Glutamatergic neuron (in vitro differentiated cells): ENCODE data around the gene ATP9B. TPM values are rescaled to one million over a fixed set of nuclear protein-coding genes. Genes with fewer than 3 reads are reported as not detected.
A peak's percentile ranks its signal among the peaks of the same experiment; 100 is the strongest.

Experiments
- DNase-seq: peaks from one replicate; pipeline ENCODE4 v3.0.0; 2022
- H3K27ac Mint-ChIP-seq: one replicate; pipeline ENCODE4 v1.8.0; 2020; ENCODE audit warnings: mild to moderate bottlenecking, mixed read lengths, inconsistent platforms; ENCODE audit not compliant: unreplicated experiment
- H3K27me3 Mint-ChIP-seq: one replicate; pipeline ENCODE4 v1.8.0; 2020; ENCODE audit warnings: mild to moderate bottlenecking, moderate library complexity, mixed read lengths, inconsistent platforms; ENCODE audit not compliant: unreplicated experiment
- H3K36me3 Mint-ChIP-seq: one replicate; pipeline ENCODE4 v1.8.0; 2020; ENCODE audit warnings: mild to moderate bottlenecking, mixed read lengths, inconsistent platforms; ENCODE audit not compliant: unreplicated experiment
- H3K4me1 Mint-ChIP-seq: one replicate; pipeline ENCODE4 v1.8.0; 2020; ENCODE audit warnings: mild to moderate bottlenecking, low read depth, mixed read lengths, inconsistent platforms; ENCODE audit not compliant: unreplicated experiment
- H3K4me3 Mint-ChIP-seq: one replicate; pipeline ENCODE4 v1.8.0; 2020; ENCODE audit warnings: mild to moderate bottlenecking, mixed read lengths, inconsistent platforms; ENCODE audit not compliant: unreplicated experiment
- H3K9me3 Mint-ChIP-seq: one replicate; pipeline ENCODE4 v1.8.0; 2020; ENCODE audit warnings: mild to moderate bottlenecking, moderate library complexity, mixed read lengths, inconsistent platforms; ENCODE audit not compliant: unreplicated experiment
- total RNA-seq: library from RNA; stranded (reverse); fragmentation: NEBNext Ultra II Directional; extraction: Animal tissue kit (Norgen Biotek cat#: 25700); gene quantifications from one replicate; pipeline ENCODE4 v1.2.1, GENCODE V29; 2021; ENCODE audit not compliant: unreplicated experiment
- TF ChIP-seq, protein P1 (sequence below): fragments of 200-600 bp; sonication (generic); IDR thresholded peaks from one replicate; pipeline ENCODE4 v1.5.0; 2021; ENCODE audit not compliant: partially characterized antibody, unreplicated experiment

ATP9B gene
- total RNA-seq, 1 donor from 2014 or later = 62.6 TPM

DNA sequence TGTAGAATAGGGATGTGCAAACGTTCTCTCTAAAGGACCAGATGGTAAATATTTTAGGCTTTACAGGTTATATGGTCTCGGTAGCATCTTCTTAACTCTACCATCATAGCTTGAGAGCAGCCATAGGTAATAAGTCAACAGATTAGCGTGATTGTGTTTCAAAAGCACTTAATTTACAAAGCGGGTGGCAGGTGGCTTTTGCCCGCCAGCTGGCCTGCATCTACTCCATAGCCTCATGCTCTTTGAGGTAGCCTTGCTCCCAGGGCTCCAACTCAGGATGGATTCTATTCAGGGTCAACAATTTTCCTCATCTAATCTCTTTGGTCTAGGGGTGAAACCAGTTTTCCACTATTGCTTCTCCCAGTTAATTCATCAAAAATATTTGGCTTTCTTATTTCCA is 5.0 kb upstream of the ATP9B start:
- Mint-ChIP-seq H3K36me3 (peaks cover 23% of the 10 kb centered on the region), H3K27me3 (peaks cover 26% of the 10 kb centered on the region), H3K9me3 (peaks cover 21% of the 10 kb centered on the region), H3K4me1 (peaks cover 9% of the 10 kb centered on the region), H3K27ac (peak overlapping the region; percentile 74), H3K4me3 (no peak overlapping the region)
- TF ChIP-seq, protein P1, sequence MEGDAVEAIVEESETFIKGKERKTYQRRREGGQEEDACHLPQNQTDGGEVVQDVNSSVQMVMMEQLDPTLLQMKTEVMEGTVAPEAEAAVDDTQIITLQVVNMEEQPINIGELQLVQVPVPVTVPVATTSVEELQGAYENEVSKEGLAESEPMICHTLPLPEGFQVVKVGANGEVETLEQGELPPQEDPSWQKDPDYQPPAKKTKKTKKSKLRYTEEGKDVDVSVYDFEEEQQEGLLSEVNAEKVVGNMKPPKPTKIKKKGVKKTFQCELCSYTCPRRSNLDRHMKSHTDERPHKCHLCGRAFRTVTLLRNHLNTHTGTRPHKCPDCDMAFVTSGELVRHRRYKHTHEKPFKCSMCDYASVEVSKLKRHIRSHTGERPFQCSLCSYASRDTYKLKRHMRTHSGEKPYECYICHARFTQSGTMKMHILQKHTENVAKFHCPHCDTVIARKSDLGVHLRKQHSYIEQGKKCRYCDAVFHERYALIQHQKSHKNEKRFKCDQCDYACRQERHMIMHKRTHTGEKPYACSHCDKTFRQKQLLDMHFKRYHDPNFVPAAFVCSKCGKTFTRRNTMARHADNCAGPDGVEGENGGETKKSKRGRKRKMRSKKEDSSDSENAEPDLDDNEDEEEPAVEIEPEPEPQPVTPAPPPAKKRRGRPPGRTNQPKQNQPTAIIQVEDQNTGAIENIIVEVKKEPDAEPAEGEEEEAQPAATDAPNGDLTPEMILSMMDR = no peak
- DNase-seq = peak; percentile 41

DNA sequence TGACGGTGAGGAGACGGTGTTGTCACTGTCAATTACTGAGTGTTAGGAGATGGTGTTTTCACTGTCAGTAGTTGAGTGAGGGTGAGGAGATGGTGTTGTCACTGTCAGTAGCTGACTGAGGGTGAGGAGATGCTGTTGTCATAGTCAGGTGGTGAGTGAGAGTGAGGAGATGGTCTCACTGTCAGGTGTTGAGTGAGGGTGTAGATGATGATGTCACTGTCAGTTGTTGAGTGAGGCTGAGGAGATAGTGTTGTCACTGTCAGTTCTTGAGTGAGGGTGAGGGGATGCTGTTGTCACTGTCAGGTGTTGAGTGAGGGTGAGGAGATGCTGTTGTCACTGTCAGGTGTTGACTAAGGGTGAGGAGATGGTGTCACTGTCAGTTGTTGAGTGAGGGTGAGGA is 3.4 kb upstream of the ATP9B start:
- peaks cover 11% of the 10 kb centered on the region for H3K4me1 Mint-ChIP-seq
- H3K27me3 Mint-ChIP-seq = peaks cover 30% of the 10 kb centered on the region
- no peak overlapping the region for H3K27ac Mint-ChIP-seq
- peak overlapping the region; percentile 26 for H3K4me3 Mint-ChIP-seq
- TF ChIP-seq, protein P1 = no peak
- no peak for DNase-seq
- H3K9me3 Mint-ChIP-seq = peaks cover 27% of the 10 kb centered on the region
- peaks cover 23% of the 10 kb centered on the region for H3K36me3 Mint-ChIP-seq

DNA sequence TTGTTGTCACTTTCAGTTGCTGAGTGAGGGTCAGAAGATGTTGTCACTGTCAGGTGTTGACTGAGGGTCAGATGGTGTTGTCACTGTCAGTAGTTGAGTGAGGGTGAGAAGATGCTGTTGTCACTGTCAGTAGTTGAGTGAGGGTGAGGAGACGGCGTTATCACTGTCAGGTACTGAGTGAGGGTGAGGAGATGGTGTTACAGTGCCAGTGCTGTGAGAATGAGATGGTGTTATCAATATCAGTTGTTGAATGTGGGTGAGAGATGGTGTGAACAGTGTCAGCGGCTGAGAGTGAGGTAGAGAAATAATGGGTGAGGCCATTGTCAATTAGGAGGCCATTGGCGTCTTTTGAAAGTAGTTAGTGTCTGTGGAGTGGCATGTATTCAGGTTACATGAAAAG is 1.6 kb upstream of the ATP9B start:
- H3K4me3 Mint-ChIP-seq = peak overlapping the region; percentile 50
- H3K27me3 Mint-ChIP-seq = peaks cover 30% of the 10 kb centered on the region

DNA sequence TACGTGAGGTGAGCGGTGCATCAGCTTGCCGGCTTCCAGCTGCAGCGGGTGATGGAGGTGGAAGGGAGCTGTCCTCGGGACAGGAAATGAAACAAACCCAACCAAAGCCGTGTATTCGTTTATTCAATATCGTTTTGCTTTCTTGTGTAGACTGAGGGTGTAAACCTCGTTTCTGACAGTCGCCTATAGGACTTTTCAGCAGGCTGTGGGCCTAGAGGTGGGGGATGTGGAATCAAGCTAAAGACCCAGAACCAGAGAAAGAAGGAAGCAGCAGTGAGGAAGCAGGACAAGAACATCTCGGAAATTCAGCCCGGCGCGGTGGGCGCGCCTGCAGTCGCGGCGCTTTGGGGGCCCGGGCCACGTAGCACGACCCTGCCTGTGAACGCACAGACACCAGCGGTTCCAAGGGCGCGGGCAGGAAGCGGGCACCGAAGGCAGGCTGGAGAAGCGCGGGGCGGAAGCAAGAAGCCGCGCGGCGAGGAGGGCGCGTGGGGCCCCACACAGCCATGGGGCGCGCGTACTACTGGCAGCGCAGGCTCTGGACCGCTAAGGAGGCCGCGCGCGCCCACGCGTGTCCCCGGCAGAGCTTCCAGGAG is 755 bp upstream of the ATP9B start:
- DNase-seq = no peak
- Mint-ChIP-seq H3K36me3 (peaks cover 32% of the 10 kb centered on the region), H3K4me1 (peaks cover 11% of the 10 kb centered on the region), H3K9me3 (peaks cover 33% of the 10 kb centered on the region), H3K4me3 (peak overlapping the region; percentile 87), H3K27me3 (peaks cover 28% of the 10 kb centered on the region), H3K27ac (peak overlapping the region; percentile 57)
- TF ChIP-seq, protein P1 = no peak

More for the DNA sequence above, 1.6 kb upstream of the ATP9B start:
- no peak for DNase-seq
- TF ChIP-seq, protein P1 = no peak
- Mint-ChIP-seq H3K27ac (no peak overlapping the region), H3K36me3 (peaks cover 30% of the 10 kb centered on the region), H3K9me3 (peaks cover 33% of the 10 kb centered on the region), H3K4me1 (peaks cover 11% of the 10 kb centered on the region)

DNA sequence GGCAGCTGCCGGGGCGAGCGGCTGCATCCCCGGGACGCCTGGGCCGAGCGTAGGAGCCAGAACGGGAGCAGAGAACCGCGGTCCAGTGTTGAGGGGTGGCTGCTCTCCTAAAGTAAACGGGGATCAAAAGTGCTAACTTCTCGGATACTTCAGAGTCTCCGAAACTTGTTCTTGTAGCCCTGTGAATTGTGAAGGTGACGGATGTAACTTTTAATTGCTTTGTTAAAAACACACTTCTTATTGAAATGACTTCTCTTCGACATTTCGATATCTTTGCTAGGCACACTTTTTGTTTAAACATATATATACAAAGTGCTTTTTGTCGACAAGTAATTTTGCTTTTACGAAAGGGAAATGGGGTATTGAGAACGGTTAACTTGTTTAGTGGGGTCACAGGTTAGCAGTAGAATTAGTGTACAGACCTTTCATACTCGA is 540 bp downstream of the ATP9B start:
- Mint-ChIP-seq H3K36me3 (peaks cover 45% of the 10 kb centered on the region), H3K4me1 (peaks cover 9% of the 10 kb centered on the region), H3K4me3 (peak overlapping the region; percentile 92), H3K27me3 (peaks cover 27% of the 10 kb centered on the region), H3K9me3 (peaks cover 37% of the 10 kb centered on the region), H3K27ac (peak overlapping the region; percentile 93)
- TF ChIP-seq, protein P1 = no peak
- no peak for DNase-seq
